Fibroblast of skin of right biceps (primary cell): Measurements from ENCODE around the gene SSBP4.

Experiments
- DNase-seq: peaks from one replicate; pipeline ENCODE4 v3.0.0-alpha.2; 2013

SSBP4 gene

DNA sequence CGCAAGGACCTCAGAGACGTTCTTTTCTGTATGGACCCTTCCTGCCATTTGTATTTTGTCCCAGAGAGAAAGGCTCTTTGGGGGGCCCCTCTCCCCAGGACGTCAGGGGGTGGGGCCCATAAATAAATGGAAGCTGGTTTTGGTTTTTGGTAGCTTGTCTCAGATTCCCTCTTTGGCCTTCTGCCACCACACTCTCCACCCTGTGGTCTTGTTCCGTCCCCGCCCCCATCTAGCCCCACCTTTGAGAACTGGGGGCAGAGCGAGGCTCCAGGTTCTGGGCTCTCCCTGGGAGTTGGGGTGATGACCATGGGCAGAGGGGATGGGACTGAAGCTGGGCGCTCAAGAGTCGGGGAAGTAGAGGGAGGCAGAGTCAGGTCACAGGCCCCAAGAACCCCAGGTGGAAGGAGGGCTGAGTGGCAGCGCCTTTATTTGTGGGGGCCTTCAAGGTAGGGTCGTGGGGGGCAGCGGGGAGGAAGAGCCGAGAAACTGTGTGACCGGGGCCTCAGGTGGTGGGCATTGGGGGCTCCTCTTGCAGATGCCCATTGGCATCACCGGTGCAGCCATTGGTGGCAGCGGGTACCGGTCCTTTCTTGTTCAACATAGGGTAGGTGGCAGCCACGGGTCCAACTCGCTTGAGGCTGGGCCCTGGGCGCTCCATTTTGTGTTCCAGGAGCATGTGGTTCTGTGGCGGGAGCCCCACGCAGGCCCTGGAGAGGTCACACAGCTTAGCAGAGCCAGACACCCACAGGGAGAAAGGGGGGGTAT is 15.4 kb downstream of the SSBP4 start:
- no peak for DNase-seq

DNA sequence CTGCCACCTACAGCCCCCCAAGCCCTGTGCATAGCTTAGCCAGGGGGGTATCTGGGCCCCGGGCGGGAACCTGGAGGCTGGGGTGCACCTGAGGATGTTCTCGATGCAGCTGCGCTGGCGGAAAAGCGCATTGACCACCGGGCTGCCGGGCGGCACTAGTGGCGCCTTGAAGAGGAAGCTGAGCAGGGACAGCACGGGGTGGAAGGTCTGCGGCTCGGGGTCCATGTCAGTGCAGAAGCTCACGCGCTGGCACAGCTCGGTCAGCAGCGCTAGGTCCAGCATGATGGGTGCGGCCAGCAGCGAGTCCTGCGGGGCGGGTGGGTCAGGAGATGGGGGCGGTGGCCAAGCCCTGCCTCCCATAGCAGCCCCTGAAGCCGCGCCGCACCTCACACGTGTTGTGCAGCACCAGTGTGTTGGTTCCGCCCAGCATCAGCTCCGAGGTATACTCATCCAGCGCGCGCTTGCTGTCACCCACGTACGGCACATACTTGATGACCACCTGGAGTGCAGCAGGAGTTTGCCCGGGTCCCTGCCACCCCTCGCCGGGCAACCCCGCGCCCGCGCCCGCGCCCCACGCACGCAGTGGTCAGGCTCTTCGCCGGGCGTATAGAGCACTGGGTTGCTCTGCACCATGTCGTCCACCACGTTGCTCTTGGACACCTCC is 16.1 kb downstream of the SSBP4 start:
- DNase-seq = no peak

DNA sequence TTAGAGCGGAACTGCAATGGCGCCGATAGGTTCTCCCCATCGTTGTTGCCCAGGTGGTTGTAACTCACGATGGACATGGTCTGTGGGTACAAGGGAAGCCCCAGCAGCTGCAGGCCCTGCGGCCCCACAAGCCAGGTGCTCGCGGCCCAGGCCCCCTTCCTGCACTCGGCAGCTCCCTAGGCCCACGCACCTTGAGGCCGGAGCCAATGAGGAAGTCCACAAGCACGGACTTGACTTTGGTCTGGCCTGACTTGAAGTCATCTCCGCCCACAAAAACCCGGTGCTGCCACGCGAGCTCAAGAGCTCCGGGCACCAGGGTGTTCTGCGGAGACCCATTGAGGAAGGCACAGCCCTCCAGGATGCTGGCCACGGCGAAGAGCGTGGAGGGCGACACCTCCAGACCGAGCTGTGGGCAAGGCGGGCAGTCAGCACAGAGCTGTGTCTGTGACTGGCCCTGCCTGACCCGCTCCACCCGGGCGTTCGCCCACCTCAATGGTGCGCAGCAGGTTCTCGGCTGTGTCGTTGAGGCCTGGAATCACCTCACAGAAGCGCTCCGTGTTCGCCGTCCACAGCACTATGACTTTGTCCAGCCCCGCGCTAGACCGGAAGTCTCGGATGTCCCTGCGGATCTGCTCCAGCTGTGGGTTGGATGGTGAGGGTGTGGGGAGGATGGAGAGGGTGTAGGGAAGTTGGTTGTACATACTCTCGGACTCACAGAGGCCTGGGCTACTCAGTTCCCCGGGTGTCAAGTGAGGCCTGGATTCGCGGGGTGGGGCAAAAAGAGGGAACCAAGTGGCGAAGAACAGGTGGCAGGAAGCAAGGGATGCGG is 16.9 kb downstream of the SSBP4 start:
- no peak for DNase-seq

DNA sequence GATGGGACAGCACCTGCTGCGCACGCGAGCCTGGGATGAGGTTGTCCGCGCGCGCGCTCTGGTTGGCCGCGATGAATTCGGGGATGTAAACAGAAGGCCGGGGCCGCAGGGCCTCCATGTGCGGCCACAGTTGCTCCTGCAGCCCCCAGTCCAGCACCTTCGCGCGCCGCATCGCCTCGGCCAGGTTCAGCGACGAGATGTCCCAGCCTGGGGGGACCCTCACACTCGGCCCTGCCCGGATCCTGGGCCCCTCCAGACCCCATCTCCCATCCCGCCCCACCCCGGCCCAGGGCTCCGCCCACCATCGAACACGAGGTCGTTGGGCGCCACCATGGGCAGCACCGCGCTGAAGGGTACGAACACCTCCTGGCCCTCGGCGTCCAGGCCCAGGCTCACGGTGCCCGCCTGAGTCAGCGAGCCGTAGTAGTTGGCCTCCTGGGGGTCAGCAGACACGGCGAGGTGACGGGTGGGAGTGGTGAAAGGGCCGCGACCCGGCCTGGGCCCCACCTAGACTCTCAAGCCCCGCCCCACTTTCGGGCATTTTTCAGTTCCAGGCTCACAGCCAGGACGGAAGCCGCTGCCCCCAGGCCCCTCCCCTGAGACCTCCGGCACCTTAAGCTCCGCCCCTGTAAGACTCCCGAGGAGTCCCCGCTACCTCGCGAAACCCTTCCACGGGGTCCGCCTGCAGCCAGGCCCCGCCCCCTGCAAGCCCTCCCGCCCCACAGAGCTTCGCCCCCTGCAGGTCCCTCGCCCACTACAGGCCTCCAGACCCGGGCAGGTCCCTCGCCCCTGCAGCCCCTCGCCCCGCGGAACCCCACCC is 17.7 kb downstream of the SSBP4 start:
- peak; percentile 85 for DNase-seq

DNA sequence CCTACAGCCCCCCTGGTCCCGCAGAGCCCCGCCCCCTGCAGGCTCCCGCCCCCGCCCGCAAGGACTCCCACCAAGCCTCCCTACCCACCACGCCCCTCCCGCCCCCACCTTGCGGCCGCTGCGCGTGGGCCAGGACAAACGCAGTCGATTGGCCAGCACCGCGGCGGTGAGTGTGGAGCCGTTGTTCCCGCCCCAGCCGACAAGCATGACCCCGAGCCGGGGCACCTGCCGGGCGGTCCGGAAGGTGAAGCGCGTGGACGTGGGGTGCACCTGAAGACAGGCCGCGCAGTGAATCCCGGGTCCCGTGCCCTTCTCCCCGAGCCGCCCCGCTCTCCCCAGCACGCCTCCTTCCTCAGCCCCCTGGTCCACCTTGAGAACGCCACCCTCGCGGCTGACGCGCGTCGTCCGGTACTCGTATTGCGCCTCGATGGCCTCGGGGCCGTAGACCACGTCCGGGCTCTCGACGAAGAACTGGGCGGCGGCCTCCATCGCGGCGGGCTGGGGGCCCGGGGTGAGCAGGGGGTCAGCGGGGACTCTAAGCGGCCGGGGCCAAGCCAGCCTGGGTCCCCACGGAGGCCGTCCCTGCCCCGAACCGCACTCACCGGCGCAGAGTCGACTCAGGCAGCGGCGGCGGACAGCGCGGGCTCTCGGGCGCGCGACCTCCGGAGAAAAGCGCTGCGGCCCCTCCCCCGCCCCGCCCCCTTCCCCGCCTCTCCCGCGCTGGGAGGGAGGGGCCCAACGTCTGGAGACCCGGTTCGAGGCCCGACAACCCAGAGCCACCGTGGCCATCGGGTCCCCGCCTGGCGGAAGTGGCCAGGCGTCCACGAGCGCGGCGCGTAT is 18.5 kb downstream of the SSBP4 start, which contains the start of gene ISYNA1:
Gene ISYNA1 (minus strand): TSS at position 643 of the 840 bp plus-strand sequence. CDS start 154 bp downstream, at position 489.
- no peak for DNase-seq

DNA sequence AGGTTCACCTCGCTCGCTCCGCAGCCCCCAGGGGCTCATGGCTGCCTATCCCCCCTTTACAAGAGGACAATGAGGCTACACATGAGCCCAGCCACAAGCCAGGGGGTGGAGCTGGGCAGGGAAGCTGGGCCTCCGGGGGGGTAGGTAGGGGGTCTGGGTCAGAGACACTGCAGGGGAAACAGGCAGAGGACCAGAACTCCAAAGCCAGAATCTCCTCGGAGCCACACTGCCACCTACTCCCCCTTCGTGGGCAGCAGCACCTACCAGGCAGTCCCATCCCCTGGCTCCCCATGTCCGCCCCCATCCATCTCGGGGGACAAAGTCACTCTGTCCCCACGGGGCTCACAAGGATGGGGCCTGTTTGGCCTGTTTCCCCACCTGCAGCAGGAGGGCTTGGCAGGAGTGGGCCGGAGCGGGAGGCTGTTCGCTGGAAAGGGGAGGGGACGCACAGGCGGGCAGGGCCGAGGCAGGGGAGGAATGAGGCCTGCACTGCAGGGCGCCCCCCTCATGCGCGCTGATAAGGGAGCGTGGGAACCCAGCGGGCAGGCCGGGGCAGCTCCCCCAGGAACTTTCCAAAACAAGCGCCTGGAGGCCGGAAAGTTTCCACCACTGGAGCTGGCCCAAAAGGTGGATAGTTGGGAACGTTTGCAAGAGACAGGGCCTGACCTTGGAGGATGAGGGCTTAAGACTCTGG is 19.3 kb downstream of the SSBP4 start:
- no peak for DNase-seq

DNA sequence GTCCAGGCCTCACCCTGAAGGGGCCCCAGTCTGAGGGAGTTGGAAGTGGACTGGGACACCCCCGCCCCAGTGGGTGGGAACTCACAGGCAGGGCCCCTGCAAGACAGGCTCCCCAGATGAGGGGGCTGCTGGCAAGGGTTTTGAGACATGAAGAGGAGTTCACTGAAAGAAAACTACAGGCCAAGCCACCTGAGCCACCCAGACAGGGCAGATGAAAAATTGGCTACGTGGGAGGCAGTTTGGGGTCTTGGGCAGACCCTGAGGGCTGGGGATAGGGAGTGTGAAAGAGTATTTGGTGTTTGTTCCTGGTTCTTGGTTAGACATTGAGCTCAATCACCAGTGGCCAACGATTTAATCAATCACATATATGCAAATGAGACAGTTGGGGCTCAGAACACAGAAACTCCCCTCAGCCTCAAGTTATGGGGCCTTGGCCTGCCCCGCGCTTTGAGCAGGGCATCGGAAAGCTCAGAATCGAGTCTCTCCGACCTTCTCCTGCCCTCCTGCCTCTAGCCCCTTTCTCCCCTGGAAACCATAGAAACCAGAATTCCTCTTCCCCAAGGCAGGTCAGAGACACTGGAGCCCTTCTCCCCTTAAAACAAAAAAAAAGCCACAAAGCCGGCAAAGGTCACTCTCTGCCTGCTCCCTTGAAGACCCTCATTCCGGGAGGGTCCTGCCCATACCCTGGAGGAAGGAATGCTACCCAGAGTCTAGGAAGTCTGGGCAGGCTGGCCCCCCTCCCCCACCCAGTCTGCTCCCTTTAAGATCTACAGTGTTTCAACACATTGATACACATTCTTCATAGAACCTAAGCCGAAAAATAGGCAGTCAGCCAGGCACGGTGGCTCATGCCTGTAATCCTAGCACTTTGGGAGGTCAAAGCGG is 20.1 kb downstream of the SSBP4 start:
- peak; percentile 83 for DNase-seq

DNA sequence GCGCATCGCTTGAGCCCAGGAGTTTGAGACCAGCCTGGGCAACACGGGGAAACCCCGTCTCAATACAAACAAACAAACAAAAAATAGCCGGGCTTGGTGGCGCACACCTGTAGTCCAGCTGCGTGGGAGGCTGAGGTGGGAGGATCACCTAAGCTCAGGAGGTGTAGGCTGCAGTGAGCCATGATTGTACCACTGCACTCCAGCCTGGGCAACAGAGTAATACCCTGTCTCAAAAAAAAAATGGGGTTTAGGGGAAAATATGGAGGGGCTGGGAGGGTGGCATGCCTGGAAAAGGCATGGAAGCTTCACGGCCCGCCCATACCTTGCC is 20.7 kb downstream of the SSBP4 start:
- DNase-seq = no peak

DNA sequence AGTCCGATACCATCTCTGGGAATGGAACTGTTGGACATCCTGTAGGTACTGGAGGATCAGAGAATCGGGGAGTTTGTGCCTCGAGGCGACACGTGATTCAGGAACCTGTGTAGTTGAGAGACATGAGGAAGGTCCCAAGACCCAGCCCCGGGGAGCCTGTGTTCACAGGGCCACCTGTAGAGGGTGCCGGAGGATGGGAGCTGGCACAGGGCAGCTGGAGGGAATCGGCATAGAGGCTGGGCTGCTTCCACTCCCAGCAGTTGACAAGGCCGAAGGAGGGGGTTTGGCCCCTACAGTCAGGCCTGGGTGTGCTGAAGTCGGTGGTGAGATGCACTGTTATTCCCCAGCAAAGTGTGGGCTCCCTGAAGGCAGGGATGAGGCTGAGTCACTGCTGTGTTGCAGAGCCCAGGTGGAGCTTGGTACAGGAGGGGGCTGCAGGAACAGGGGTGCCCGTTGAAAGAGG is 21.2 kb downstream of the SSBP4 start:
- no peak for DNase-seq

DNA sequence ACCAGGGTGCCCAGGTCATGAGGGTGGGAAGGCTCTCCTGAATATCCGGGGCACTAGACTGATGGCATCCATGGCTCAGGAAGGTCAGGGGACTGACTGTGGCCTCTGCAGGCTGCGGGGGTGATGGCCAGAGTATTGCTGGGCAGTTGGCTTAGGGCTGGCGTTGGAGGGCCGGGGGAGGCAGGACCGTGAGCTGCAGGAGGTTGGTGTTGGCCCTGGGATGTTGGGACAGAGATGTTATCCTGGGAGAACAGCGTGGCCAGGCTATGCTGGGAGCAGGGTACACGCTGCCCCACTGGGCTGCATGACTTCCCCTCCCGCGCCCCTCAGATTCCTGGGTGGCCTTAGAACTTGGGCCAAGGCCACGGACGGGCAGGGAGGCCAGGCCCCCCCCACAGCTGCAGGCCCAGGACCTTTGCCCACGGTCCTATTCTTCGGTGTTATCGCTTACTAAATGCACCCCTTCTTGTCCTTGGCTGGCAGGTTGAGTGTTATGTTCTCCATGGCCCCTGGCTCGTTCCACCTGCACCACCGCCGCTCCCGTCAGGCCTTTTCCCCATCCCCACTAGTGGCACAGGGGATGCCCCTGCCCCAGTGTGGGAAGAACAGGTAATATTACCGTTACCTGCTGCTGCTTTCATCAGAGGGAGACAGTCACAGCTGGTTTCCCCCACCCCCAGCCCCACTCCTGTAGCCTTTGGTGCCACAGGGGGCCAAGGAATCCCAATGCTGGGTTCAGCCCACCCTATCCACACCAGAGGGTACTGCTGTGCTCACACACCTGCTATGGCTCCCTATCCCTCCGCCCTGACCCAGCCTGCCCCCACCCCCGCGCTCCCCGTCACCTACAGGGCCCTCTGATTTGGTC is 22.0 kb downstream of the SSBP4 start:
- no peak for DNase-seq

DNA sequence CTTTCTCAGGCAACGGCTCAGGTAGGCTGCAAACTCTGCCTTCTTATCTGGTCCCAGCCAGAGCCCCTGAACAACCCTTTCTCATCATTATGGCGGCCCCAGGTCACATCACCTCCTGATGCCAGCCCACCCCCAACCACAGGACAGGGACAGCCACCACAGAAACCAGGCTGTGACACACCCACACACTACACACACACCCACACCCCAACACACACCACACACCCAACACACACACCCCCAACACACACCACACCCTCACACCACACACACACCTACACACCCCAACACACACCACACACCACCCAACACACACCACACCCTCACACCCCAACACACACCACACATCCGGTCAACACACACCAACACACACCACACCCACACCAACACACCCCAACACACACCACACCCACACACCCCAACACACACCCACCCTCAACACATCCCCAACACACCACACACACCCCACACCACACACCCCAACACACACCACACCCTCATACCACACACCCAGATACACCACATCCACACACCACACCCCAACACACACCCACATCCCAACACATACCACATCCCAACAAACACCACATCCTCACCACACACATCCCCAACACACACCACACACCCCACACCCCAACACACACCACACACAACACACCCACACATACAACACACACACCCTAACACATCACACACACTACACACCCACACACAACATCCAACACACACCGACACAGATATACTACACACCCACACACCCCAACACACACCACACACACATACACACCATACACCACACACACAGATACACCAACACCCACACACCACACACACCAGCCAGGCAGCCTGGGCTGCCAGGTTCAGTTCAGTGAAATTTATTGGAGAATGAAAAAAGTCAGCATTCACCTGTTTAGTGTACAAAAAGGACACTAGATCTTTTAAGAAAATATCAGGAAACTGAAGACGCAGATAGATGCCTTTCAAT is 22.9 kb downstream of the SSBP4 start:
- DNase-seq = no peak

DNA sequence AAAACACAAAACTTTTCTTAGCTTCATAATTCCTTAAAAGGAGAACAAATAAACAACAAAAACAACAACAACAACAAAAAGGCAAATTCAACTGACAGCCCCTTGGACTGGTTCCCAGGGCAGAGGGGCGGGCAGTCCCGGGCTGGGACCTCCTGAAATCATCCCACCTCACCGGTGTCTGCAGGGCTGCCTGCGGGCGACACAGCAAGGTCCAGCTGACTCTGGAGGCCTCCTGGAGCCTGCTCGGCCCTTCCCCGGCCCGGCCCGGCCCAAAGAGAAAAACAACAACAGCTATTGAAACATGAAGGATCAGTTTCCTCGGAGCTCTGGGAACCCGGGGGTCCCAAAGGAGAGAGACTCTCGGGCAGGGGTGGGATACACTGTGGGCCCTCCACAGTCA is 23.7 kb downstream of the SSBP4 start:
- DNase-seq = no peak

DNA sequence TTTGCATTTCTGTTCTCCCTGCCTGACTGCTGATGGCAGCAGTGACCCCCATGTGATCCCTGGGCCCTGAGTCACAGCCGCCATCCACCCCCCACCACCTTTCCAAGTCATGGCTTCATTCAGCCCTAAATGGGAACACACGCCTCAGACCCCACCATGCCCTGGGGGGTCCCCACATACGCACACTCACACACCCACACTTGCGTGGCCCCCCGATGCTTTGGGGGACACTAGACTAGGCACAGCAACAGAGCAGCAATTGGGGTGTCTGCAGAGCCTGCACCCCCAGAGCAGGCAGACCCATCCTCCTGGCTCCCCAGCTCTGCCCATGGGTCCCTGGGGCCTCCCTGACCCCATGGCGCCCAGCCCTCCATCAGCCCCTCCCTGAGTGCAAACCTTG is 24.2 kb downstream of the SSBP4 start:
- DNase-seq = no peak

DNA sequence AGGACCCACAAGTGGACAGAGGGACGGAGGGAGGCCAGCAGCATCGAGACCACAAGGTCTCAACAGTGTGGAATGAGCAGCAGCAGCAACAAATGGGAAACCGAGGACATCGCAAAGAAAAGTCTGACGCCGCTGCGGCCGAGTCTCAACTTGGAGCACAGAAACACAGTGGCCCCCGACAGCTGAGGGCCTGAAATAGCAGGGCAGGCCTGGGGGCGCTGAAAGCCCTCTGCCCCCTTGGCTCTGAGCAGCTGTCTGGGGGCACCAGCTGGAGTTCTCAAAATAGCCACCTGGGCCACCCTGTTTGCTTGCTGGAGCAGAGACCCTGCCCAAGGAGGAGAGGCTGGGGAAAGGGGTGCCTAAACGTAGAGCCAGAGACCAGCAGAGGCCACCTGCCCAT is 24.6 kb downstream of the SSBP4 start:
- DNase-seq = no peak

DNA sequence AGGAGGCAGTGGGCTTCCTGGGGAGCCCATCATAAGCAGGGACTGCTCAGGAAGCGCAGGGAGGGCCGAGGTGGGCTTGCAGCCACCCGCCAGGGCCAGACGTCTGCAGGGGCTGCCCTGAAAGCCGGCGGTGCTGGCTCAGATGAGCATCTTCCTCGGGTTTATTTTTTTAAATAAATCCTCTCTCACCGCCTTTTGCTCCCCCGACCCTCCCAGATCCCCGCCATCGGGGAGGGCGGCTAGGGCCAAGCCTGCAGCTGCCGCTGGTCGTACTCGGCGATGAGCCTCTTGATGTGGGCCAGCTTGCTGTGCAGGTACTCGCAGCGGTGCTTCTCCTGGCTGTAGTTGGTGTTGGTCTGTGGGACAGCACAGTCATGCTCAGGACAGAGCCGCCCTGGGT is 25.3 kb downstream of the SSBP4 start:
- no peak for DNase-seq

DNA sequence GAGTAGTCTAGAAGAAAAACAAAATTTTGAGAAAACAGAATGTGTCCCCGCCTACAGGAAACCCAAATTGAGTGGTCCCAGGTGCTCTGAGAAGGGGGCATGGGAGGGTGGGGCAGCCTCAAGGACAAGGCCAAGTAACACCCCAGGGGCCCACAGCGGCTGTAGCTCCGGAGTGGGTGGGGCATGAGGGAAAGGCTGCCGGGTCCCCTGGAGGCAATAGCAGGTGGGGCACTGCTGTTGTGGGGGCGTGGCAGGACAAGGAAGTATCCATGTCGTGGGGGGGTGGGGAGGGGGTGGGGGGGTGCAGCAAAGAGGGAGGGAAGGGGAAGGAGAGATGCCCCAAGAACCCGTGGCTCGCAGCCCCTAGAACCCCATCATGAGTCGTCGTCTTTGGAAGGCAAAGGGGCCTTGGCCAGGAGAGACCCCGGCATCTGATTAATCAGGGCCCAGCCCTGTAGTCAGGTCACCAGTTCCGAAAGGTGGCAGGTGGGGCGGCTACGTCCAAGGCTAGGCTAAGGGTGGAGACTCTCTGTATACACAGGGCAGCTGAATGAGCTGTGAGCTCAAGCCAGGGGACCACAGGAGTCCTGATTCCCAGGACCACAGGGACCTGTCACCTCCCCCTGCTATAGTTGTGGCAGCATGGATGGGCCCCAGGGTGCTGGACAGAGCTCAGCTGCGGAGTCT is 26.2 kb downstream of the SSBP4 start:
- no peak for DNase-seq

DNA sequence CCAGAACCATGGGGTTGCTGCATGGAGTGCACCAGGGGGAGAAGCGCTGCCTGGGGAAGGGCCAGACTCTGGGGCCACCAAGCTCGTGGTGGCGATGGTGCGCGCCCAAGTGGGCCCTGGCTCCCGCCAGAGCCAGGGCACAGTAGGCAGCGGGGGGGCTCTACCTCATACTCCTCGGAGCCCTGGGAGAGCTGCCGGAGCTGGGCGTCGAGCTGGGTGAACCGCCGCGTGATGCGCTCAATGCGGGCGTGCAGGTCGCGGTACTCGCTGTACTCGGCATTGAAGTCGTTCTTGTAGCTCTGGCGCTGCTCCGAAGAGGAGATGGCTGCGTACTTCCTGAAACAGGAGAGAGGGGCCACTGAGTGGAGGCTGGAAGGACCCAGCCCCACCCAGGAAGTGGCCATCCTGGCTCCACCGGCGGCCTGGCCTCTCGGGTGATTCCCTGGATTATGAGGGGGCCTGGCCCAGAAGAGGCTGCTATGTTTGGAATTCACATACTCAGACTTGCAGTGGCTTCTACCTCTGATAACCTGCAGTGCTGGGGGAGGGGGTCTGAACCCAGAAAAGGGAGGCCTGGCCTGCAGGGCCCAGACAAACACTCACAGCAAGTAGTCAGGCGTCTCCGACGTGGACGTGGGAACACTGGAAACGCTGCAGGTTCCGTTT is 27.1 kb downstream of the SSBP4 start:
- DNase-seq = no peak
